K562 (cell line): ENCODE results near the gene PDE4D. TPM values are rescaled to one million over a fixed set of nuclear protein-coding genes. Genes with fewer than 3 reads are reported as not detected.

Experiments used
- ATAC-seq: fragments of 200-7000 bp; cut with Tn5 transposase; 3 replicates; pipeline ENCODE4 v1.9.1; 2020; ENCODE audit warnings: moderate library complexity
- BruUV-seq: library from RNA; stranded (reverse); fragments of 400-500 nt; replicated peaks from 2 replicates; lab custom pipeline; 2021; lab: Mats Ljungman, UMichigan
- CTCF ChIA-PET: fragments of 300-600 bp; formaldehyde crosslinking; extraction: SDS; loops from one replicate; lab custom pipeline; 2021; ENCODE audit warnings: low intra/inter-chr PET ratio; lab: Yijun Ruan, JAX
- POLR2A ChIA-PET: fragments of 300-600, 350-650 bp; sonication (Branson Sonifier 250); formaldehyde crosslinking; extraction: SDS; loops from one replicate; lab custom pipeline; 2021; ENCODE audit warnings: antibody characterized with exemption, inconsistent platforms; lab: Yijun Ruan, JAX
- DNase-seq, 4 experiments: peaks; one replicate each; pipeline versions ENCODE4 v3.0.0 to v3.0.0-alpha.2; 2011 to 2018; ENCODE audit warnings: low spot score in 3 of 4, mixed read lengths in 3 of 4; ENCODE audit errors: extremely low read depth in 1 of 4
- FAIRE-seq: peaks from 2 replicates; lab custom pipeline; 2011; peaks lifted over from hg19 to GRCh38; lab: Jason Lieb, UNC
- H2AFZ ChIP-seq: 2 replicates; pipeline ENCODE4 v1.6.0; 2011; ENCODE audit warnings: low read depth, low read length, control low read depth, inconsistent platforms
- H3K27ac ChIP-seq: fragments of 200-600 bp; 3 replicates; pipeline ENCODE4 v1.8.0; 2011; ENCODE audit warnings: low read depth, mild to moderate bottlenecking, control low read depth, inconsistent platforms, low read length, moderate library complexity, mixed read lengths; ENCODE audit errors: extremely low read depth
- H3K27me3 ChIP-seq, 2 experiments: fragments of 300-600 bp in 1 of 2; 2 replicates in 1 of 2; 3 replicates in 1 of 2; pipeline versions ENCODE4 v1.6.0 to v1.8.0; 2011; ENCODE audit warnings: inconsistent platforms in 2 of 2, low read length in 2 of 2, mild to moderate bottlenecking in 1 of 2, mixed read lengths in 1 of 2, moderate library complexity in 1 of 2; ENCODE audit not compliant: control insufficient read depth in 2 of 2, insufficient read depth in 2 of 2
- H3K36me3 ChIP-seq: fragments of 300-600 bp; 3 replicates; pipeline ENCODE4 v1.8.0; 2011; ENCODE audit warnings: mild to moderate bottlenecking, low read length, inconsistent platforms; ENCODE audit not compliant: control insufficient read depth, insufficient read depth
- H3K4me1 ChIP-seq, 2 experiments: fragments of 200-600 bp in 1 of 2; replicated peaks in 1 of 2; 2 replicates in 1 of 2; 3 replicates in 1 of 2; pipeline versions ENCODE4 v1.5.1 to v1.8.0; 2011; ENCODE audit warnings: inconsistent platforms in 2 of 2, low read length in 2 of 2, mild to moderate bottlenecking in 1 of 2, mixed read lengths in 1 of 2, moderate library complexity in 1 of 2; ENCODE audit not compliant: control insufficient read depth in 2 of 2, insufficient read depth in 2 of 2
- H3K4me2 ChIP-seq: 2 replicates; pipeline ENCODE4 v1.6.1; 2011; ENCODE audit warnings: low read length, control low read depth, inconsistent platforms, mixed read lengths; ENCODE audit not compliant: insufficient read depth
- H3K4me3 ChIP-seq: fragments of 200-600 bp; sonication (generic), shearing (Covaris generic); 2 replicates; pipeline ENCODE4 v1.5.1; 2016; ENCODE audit warnings: control low read depth, inconsistent platforms
- H3K79me2 ChIP-seq: fragments of 200-600 bp; 3 replicates; pipeline ENCODE4 v1.8.0; 2011; ENCODE audit warnings: low read length, inconsistent platforms; ENCODE audit not compliant: control insufficient read depth, insufficient read depth
- H3K9ac ChIP-seq, 2 experiments: 2 replicates each; pipeline versions ENCODE4 v1.6.0 to v1.6.1; 2011; ENCODE audit warnings: low read depth in 2 of 2, low read length in 2 of 2, control low read depth in 1 of 2, inconsistent platforms in 1 of 2, mild to moderate bottlenecking in 1 of 2, mixed read lengths in 1 of 2; ENCODE audit not compliant: insufficient read depth in 1 of 2
- H3K9me1 ChIP-seq: one replicate; pipeline ENCODE4 v1.6.0; 2011; ENCODE audit warnings: inconsistent platforms, mild to moderate bottlenecking, low read length, moderate library complexity; ENCODE audit not compliant: control insufficient read depth, insufficient read depth
- H3K9me3 ChIP-seq: replicated peaks from 2 replicates; pipeline ENCODE4 v1.5.1; 2011; ENCODE audit warnings: low read depth, low read length, inconsistent platforms; ENCODE audit not compliant: control insufficient read depth, insufficient read depth
- H4K20me1 ChIP-seq: replicated peaks from 2 replicates; pipeline ENCODE4 v1.6.1; 2011; ENCODE audit warnings: low read length, inconsistent platforms, mixed read lengths; ENCODE audit not compliant: control insufficient read depth, insufficient read depth
- C11orf30 ChIP-seq: fragments of 450-650 bp; IDR thresholded peaks from 2 replicates; pipeline ENCODE4 v1.6.1; 2016; ENCODE audit warnings: low read depth, mild to moderate bottlenecking
- EGR1 ChIP-seq: fragments of 450-650 bp; conservative IDR thresholded peaks from 2 replicates; pipeline ENCODE4 v1.6.1; 2017; ENCODE audit warnings: mild to moderate bottlenecking
- EP300 ChIP-seq: IDR thresholded peaks from 2 replicates; pipeline ENCODE4 v1.6.1; 2012; ENCODE audit warnings: low read length, improper control_type of control experiment
- SAFB2 ChIP-seq: fragments of 200-400 bp; formaldehyde crosslinking; IDR thresholded peaks from 2 replicates; pipeline ENCODE4 v1.6.1; 2018; ENCODE audit warnings: borderline replicate concordance, low read length, low read depth, moderate library complexity; ENCODE audit not compliant: severe bottlenecking
- SUPT5H ChIP-seq: fragments of 450-650 bp; IDR thresholded peaks from 2 replicates; pipeline ENCODE4 v1.6.1; 2016
- ZBTB8A ChIP-seq: fragments of 450-650 bp; IDR thresholded peaks from 2 replicates; pipeline ENCODE4 v1.6.1; 2018; ENCODE audit warnings: mild to moderate bottlenecking, moderate library complexity; ENCODE audit not compliant: partially characterized antibody
- ZNF197 ChIP-seq: fragments of 200-800 bp; sonication (Bioruptor generic); IDR thresholded peaks from 2 replicates; pipeline ENCODE4 v1.6.1; 2016; ENCODE audit warnings: low read depth, missing genetic modification characterization, missing compliant biosample characterization
- ZNF23 ChIP-seq: fragments of 250-450 bp; sonication (Bioruptor Pico); IDR thresholded peaks from 2 replicates; pipeline ENCODE4 v1.4.0; 2020; ENCODE audit warnings: mild to moderate bottlenecking
- ZNF253 ChIP-seq: fragments of 250-450 bp; sonication (Bioruptor Pico); conservative IDR thresholded peaks from 2 replicates; pipeline ENCODE4 v1.6.1; 2021; ENCODE audit warnings: mild to moderate bottlenecking
- ZNF316 ChIP-seq: fragments of 450-650 bp; IDR thresholded peaks from 2 replicates; pipeline ENCODE4 v1.6.1; 2016
- WGBS: fragments of 100-300 bp; shearing (Covaris generic); methylation state at CpG from one replicate; pipeline ENCODE4 v1.1.6; 2016; ENCODE audit warnings: low coverage, mixed read lengths; ENCODE audit not compliant: insufficient coverage; ENCODE audit errors: missing lambda C conversion rate; 5-methylcytosine and 5-hydroxymethylcytosine counted together
- in situ Hi-C: fragments of 300-500 bp; cut with MboI; formaldehyde crosslinking; loops from 4 replicates; pipeline ENCODE4 v1.15.0; 2018; ENCODE audit warnings: inconsistent platforms, mixed read lengths
- intact Hi-C: fragments of 100-400 bp; cut with micrococcal nuclease; formaldehyde crosslinking; loops from 2 replicates; pipeline ENCODE4 v1.14.2; 2022
- polyA plus RNA-seq, 8 experiments: library from polyadenylated mRNA; depleted of rRNA in 4 of 8; stranded (reverse) in 5 of 8; unstranded in 3 of 8; fragments of >200 nt; fragmentation: Nextera tagmentation in 2 of 8; fragmentation: Illumina TruSeq in 1 of 8; extraction: Ambion mirVana in 2 of 8; extraction: Trizol in 1 of 8; gene quantifications; 2 replicates each; pipeline versions ENCODE4 v1.2.1 to v1.2.3, GENCODE V29; 2011 to 2014; ENCODE audit warnings: inconsistent platforms in 1 of 8, missing spikeins in 1 of 8
- total RNA-seq, 7 experiments: library from RNA; depleted of rRNA in 6 of 7; stranded (reverse); fragments of >200 nt in 6 of 7; fragmentation: Illumina TruSeq in 2 of 7; extraction: Trizol in 2 of 7; gene quantifications; 2 replicates each; pipeline versions ENCODE4 v1.2.1 to v1.2.3, GENCODE V29; 2011 to 2021; ENCODE audit warnings: low replicate concordance in 1 of 7
- TF ChIP-seq, protein P1 (sequence below), 2 experiments: fragments of 250-450 bp in 1 of 2; fragments of 450-650 bp in 1 of 2; sonication (Bioruptor Pico) in 1 of 2; IDR thresholded peaks; 2 replicates each; pipeline versions ENCODE4 v1.6.1 to v1.8.0; 2016 to 2021; ENCODE audit warnings: mild to moderate bottlenecking in 2 of 2, moderate library complexity in 2 of 2, missing compliant biosample characterization in 1 of 2, missing genetic modification characterization in 1 of 2
- TF ChIP-seq, protein P2 (sequence below): fragments of 450-650 bp; IDR thresholded peaks from one replicate; pipeline ENCODE4 v1.6.1; 2018; ENCODE audit warnings: mild to moderate bottlenecking, moderate library complexity; ENCODE audit not compliant: partially characterized antibody

Gene PDE4D
- total and polyA plus RNA-seq, 9 of the 15 experiments (the other 6 are each of a cell fraction or from before 2014, with no cell fraction given): 0.04 to 0.46 (median 0.13) TPM

GRCh38 chr5:59661311-59661710, 232.2 kb downstream of the PDE4D start:
- ATAC-seq: no peak
- 0% methylated on average over 1 of the region's 1 CpG for WGBS
- Histone ChIP-seq H3K27ac (no peak overlapping the region), H3K36me3 (no peaks in the 10 kb centered on the region), H3K9me1 (no peaks in the 10 kb centered on the region), H2AFZ (no peak overlapping the region), H3K27me3 (no peaks in the 10 kb centered on the region), H3K4me3 (no peak overlapping the region), H3K9ac (no peak overlapping the region), H3K4me2 (no peak overlapping the region), H3K9me3 (no peaks in the 10 kb centered on the region), H4K20me1 (no peaks in the 10 kb centered on the region), H3K4me1 (no peaks in the 10 kb centered on the region), H3K79me2 (no peaks in the 10 kb centered on the region)
- POLR2A ChIA-PET: no interaction called here
- BruUV-seq: no TSS peak
- in situ Hi-C loops (no loop called here), intact Hi-C loops (no loop called here)
- TF ChIP-seq C11orf30 (no peak), ZNF316 (no peak), SUPT5H (no peak), ZNF197 (CRISPR knock-in tag) (no peak), EP300 (no peak), ZNF23 (CRISPR knock-in tag) (no peak), EGR1 (no peak), SAFB2 (no peak), ZNF253 (CRISPR knock-in tag) (no peak), ZBTB8A (no peak)
- TF ChIP-seq, protein P1, sequence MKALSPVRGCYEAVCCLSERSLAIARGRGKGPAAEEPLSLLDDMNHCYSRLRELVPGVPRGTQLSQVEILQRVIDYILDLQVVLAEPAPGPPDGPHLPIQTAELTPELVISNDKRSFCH (CRISPR knock-in tag; IDR thresholded peaks at IDR 0.05): no peak
- TF ChIP-seq, protein P1 (tag; IDR thresholded peaks at IDR 0.05): no peak
- TF ChIP-seq, protein P2, sequence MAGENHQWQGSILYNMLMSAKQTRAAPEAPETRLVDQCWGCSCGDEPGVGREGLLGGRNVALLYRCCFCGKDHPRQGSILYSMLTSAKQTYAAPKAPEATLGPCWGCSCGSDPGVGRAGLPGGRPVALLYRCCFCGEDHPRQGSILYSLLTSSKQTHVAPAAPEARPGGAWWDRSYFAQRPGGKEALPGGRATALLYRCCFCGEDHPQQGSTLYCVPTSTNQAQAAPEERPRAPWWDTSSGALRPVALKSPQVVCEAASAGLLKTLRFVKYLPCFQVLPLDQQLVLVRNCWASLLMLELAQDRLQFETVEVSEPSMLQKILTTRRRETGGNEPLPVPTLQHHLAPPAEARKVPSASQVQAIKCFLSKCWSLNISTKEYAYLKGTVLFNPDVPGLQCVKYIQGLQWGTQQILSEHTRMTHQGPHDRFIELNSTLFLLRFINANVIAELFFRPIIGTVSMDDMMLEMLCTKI: no peak
- DNase-seq: no peak
- CTCF ChIA-PET: no interaction called here
- no peak for FAIRE-seq
